ENCODE measurements around the gene DTX4.

- TF ChIP-seq CTCF (conservative IDR thresholded peaks at IDR 0.05; ENCODE audit: low read length) = no peak
- no peak for TF ChIP-seq EZH2phosphoT487 (IDR thresholded peaks at IDR 0.05; ENCODE audit: borderline replicate concordance)
Measured at GRCh38 chr11:59178402-59178801, 6.5 kb downstream of the DTX4 start.

Measured in Loucy (cell line).